Epithelial cell of proximal tubule (primary cell): ENCODE results near the gene SLC38A4. TPM values are rescaled to one million over a fixed set of nuclear protein-coding genes. Genes with fewer than 3 reads are reported as not detected.
A peak's percentile ranks its signal among the peaks of the same experiment; 100 is the strongest.

Experiments
- DNase-seq: peaks from one replicate; pipeline ENCODE4 v3.0.0-alpha.2; 2011; ENCODE audit warnings: low read depth
- H3K4me3 ChIP-seq: 2 replicates; pipeline ENCODE4 v1.5.1; 2011; ENCODE audit warnings: low read depth, mild to moderate bottlenecking, low read length
- CTCF ChIP-seq: conservative IDR thresholded peaks from 2 replicates; pipeline ENCODE4 v1.5.1; 2012; ENCODE audit warnings: low read depth, mild to moderate bottlenecking, low read length
- total RNA-seq: library from RNA; depleted of rRNA; stranded (reverse); fragments of >200 nt; gene quantifications from 2 replicates; pipeline ENCODE4 v1.2.3, GENCODE V29; 2015

The SLC38A4 gene
- total RNA-seq, result under 0.01 TPM in 1 of 2 replicates, not detected in the other

- peak within 1 kb of the TSS; percentile 40 for H3K4me3 ChIP-seq
- TF ChIP-seq CTCF, result no peak
- no peak for DNase-seq
Measured at GRCh38 chr12:46825591-46826414, at the start of gene SLC38A4. Gene SLC38A4, minus strand, starts transcription at chr12:46825997. Its CDS starts 32,926 bp downstream, at chr12:46793071.

- no peak for DNase-seq
- TF ChIP-seq CTCF, result no peak
- H3K4me3 ChIP-seq, result no peak overlapping the region
Measured at GRCh38 chr12:46875095-46875494, 49.3 kb upstream of the SLC38A4 start.

DNA sequence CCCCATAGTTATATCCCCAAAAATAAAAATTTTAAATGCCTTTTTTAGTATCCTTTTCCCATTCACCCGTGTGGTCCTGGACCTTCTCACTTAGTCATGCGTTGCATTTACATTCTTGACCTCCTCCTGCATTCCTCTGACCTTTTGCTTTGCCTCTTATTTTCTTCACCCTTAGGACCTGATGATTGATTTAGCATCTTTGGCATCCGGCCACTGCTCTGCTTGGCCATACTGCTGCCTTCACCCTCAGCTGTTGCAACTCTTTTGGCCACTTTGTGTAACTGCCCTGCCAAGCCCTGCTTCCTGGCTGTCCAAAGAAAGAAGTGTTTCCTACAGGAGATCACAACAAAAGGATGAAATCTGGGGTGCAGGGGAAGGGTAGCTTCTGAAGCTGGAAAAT is 48.8 kb upstream of the SLC38A4 start:
- DNase-seq, result no peak
- H3K4me3 ChIP-seq, result no peak overlapping the region
- TF ChIP-seq CTCF, result no peak

DNA sequence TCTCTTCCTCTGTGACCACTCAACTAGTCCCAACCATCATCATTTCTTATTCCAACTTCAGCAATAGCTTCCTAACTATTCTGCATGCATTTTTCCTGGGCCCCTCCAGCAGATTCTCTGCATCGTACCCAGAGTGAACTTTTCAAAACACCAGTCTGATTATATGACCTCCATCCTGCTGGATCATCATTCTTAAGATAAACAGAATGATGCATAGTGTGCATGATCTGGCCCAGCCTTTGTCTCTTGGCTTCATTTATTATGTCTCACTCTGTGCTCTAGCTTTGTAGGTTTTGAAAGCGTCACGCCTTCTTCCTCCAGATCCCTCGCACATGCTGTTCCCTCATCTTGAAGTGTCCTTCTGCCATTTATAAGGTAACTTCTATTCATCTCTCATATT is 46.3 kb upstream of the SLC38A4 start:
- DNase-seq, result no peak
- H3K4me3 ChIP-seq, result no peak overlapping the region
- no peak for TF ChIP-seq CTCF

DNA sequence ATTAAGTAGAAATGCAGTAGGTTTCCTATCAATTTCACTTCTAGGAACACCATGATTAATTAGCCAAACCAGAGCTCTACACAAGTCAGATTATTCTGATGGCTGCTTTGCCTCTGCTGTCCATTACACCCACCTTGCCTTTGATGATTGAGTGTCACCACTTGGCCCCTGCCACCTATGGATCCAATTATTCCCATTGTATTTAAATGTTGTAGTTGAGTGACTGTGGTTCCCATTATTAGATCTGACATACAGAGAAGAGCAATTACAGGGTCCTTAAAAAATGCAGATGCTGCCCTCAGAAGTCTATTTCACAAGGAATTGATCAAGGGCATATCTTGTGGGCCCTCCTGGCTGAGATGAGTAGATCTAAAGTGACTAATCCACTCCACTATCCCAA is 39.5 kb upstream of the SLC38A4 start:
- H3K4me3 ChIP-seq, result no peak overlapping the region
- TF ChIP-seq CTCF, result no peak
- DNase-seq, result no peak

DNA sequence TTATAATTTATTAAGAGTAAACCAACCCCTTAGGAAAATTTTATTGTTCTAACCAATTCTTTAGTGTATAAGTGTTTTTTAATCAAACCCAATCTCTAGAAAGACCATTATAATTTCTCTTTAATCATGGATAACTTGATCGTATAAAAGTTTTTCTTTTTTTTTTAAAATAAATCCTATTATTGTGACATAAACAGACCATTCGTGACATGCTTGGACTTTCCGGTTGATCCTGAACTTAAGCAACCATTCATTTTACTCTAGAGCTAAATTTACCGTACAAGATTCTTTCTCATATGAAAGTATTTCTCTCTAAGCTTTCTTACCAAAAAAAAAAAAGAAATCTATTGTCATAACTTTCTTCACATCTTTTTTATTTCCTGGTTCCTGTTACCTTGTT is 32.6 kb upstream of the SLC38A4 start:
- DNase-seq, result no peak
- H3K4me3 ChIP-seq, result no peak overlapping the region
- TF ChIP-seq CTCF, result no peak

GRCh38 chr12:46857486-46857885 is 31.7 kb upstream of the SLC38A4 start:
- no peak for TF ChIP-seq CTCF
- DNase-seq, result no peak
- no peak overlapping the region for H3K4me3 ChIP-seq
